HEK293T (cell line): ENCODE measurements around the gene MED16.

Experiments
- ARNT ChIP-seq: fragments of 450-650 bp; IDR thresholded peaks from 2 replicates; pipeline ENCODE4 v1.6.1; 2017; ENCODE audit warnings: mild to moderate bottlenecking
- BHLHE40 ChIP-seq: fragments of 450-650 bp; IDR thresholded peaks from 2 replicates; pipeline ENCODE4 v1.6.1; 2016; ENCODE audit warnings: mild to moderate bottlenecking, moderate library complexity, borderline replicate concordance
- CTBP1 ChIP-seq: fragments of 450-650 bp; IDR thresholded peaks from 2 replicates; pipeline ENCODE4 v1.6.1; 2016; ENCODE audit warnings: borderline replicate concordance
- FOXK2 ChIP-seq: fragments of 450-650 bp; IDR thresholded peaks from 2 replicates; pipeline ENCODE4 v1.6.1; 2016; ENCODE audit warnings: mild to moderate bottlenecking
- FOXM1 ChIP-seq: fragments of 450-650 bp; IDR thresholded peaks from 2 replicates; pipeline ENCODE4 v1.6.1; 2017; ENCODE audit warnings: mild to moderate bottlenecking, borderline replicate concordance
- L3MBTL2 ChIP-seq: fragments of 450-650 bp; conservative IDR thresholded peaks from 2 replicates; pipeline ENCODE4 v1.6.1; 2016; ENCODE audit warnings: mild to moderate bottlenecking
- LEF1 ChIP-seq: fragments of 450-650 bp; IDR thresholded peaks from 2 replicates; pipeline ENCODE4 v1.6.1; 2017; ENCODE audit warnings: mild to moderate bottlenecking, borderline replicate concordance
- NFRKB ChIP-seq: fragments of 450-650 bp; IDR thresholded peaks from 2 replicates; pipeline ENCODE4 v1.6.1; 2016; ENCODE audit warnings: mild to moderate bottlenecking, moderate library complexity
- SP1 ChIP-seq: fragments of 450-650 bp; IDR thresholded peaks from 2 replicates; pipeline ENCODE4 v1.6.1; 2017
- SUZ12 ChIP-seq: fragments of 450-650 bp; IDR thresholded peaks from 2 replicates; pipeline ENCODE4 v1.6.1; 2016; ENCODE audit warnings: mild to moderate bottlenecking
- TARDBP ChIP-seq: fragments of 450-650 bp; IDR thresholded peaks from 2 replicates; pipeline ENCODE4 v1.6.1; 2016
- ZNF384 ChIP-seq: fragments of 450-650 bp; IDR thresholded peaks from 2 replicates; pipeline ENCODE4 v1.6.1; 2016

DNA sequence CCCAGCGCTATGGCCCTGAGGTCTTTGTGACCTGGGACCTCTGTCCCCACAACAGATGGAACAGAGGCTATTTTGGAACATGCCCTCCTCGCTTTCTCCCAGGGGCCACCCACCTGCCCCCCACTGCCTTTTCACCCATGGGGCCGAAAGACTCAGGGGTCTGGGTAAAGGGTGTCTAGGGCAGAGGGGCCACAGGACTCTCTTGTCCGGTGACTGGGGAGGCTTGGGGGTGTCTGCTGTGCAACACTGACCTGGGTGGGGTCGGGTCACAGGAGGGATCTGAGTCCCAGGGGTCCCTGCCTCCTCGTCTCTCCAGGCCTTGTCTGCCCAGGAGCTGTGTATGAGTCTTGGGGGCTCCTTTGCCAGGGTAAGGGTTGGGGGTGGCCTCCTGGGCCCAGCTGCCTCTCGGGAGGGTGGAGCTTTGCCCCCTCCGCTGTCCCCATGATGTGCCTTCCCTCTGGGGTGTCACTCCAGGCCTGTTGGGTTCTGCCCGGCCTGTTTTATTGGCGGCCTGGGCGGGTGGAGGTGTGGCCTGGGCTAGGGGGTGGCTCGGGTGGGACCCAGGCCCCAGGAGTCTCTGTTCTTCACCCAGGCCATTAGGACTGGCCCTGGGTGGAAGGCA, 34.9 kb upstream of the MED16 start:
- TF ChIP-seq BHLHE40 (no peak), CTBP1 (no peak), TARDBP (no peak), SP1 (no peak), SUZ12 (no peak), FOXK2 (no peak), FOXM1 (no peak), ARNT (no peak), L3MBTL2 (no peak), LEF1 (no peak), NFRKB (no peak), ZNF384 (no peak)
